ENCODE data around the gene ATPAF2. TPM values are rescaled to one million over a fixed set of nuclear protein-coding genes. Genes with fewer than 3 reads are reported as not detected.

The ATPAF2 gene
- total RNA-seq, 1 donor from 2014 or later: 22.8 TPM

- intact Hi-C loops (cut with DNase I): no loop called here
- ATAC-seq (peak; percentile 20), DNase-seq (ENCODE audit: low spot score) (no peak)
Observed at GRCh38 chr17:17993852-17994251, 45.1 kb downstream of the ATPAF2 start.

- no peak for DNase-seq (ENCODE audit: low spot score)
- ATAC-seq: no peak
- intact Hi-C loops (cut with DNase I): no loop called here
Observed at GRCh38 chr17:17993366-17993765, 45.6 kb downstream of the ATPAF2 start.

GRCh38 chr17:17990282-17990681 is 48.7 kb downstream of the ATPAF2 start:
- intact Hi-C loops (cut with DNase I): no loop called here
- DNase-seq (ENCODE audit: low spot score): no peak
- ATAC-seq: no peak

- no peak for ATAC-seq
- intact Hi-C loops (cut with DNase I): no loop called here
- DNase-seq (ENCODE audit: low spot score): no peak
Observed at GRCh38 chr17:17989618-17990017, 49.4 kb downstream of the ATPAF2 start.

- ATAC-seq: no peak
- intact Hi-C loops (cut with DNase I): no loop called here
- no peak for DNase-seq (ENCODE audit: low spot score)
Observed at GRCh38 chr17:17989081-17989480, 49.9 kb downstream of the ATPAF2 start.

- intact Hi-C loops (cut with DNase I): no loop called here
- no peak for DNase-seq (ENCODE audit: low spot score)
- ATAC-seq: no peak
Observed at GRCh38 chr17:17988427-17988945, 50.5 kb downstream of the ATPAF2 start.

GRCh38 chr17:17987901-17988300 is 51.1 kb downstream of the ATPAF2 start:
- intact Hi-C loops (cut with DNase I): no loop called here
- DNase-seq (ENCODE audit: low spot score): no peak
- ATAC-seq: no peak

- intact Hi-C loops (cut with DNase I): no loop called here
- DNase-seq (ENCODE audit: low spot score) (no peak), ATAC-seq (no peak)
Observed at GRCh38 chr17:17987187-17987896, 51.6 kb downstream of the ATPAF2 start.

- intact Hi-C loops (cut with DNase I): no loop called here
- ATAC-seq (no peak), DNase-seq (ENCODE audit: low spot score) (no peak)
Observed at GRCh38 chr17:17985555-17985954, 53.4 kb downstream of the ATPAF2 start.

GRCh38 chr17:17985153-17985552 is 53.8 kb downstream of the ATPAF2 start:
- no peak for ATAC-seq
- intact Hi-C loops (cut with DNase I): no loop called here

GRCh38 chr17:17983776-17984175 is 55.2 kb downstream of the ATPAF2 start:
- ATAC-seq (no peak), DNase-seq (ENCODE audit: low spot score) (no peak)
- intact Hi-C loops (cut with DNase I): no loop called here

More at GRCh38 chr17:17985153-17985552, 53.8 kb downstream of the ATPAF2 start:
- DNase-seq (ENCODE audit: low spot score): no peak

- intact Hi-C loops (cut with DNase I): no loop called here
- DNase-seq (ENCODE audit: low spot score) (no peak), ATAC-seq (no peak)
Observed at GRCh38 chr17:17983376-17983775, 55.6 kb downstream of the ATPAF2 start.

- ATAC-seq: no peak
- DNase-seq (ENCODE audit: low spot score): no peak
- intact Hi-C loops (cut with DNase I): no loop called here
Observed at GRCh38 chr17:17982801-17983200, 56.2 kb downstream of the ATPAF2 start.

- ATAC-seq: no peak
- intact Hi-C loops (cut with DNase I): no loop called here
- DNase-seq (ENCODE audit: low spot score): no peak
Observed at GRCh38 chr17:17981330-17981729, 57.6 kb downstream of the ATPAF2 start.

- ATAC-seq (peak; percentile 87), DNase-seq (ENCODE audit: low spot score) (no peak)
- intact Hi-C loops (cut with DNase I): no loop called here
Observed at GRCh38 chr17:17979778-17980177, 59.2 kb downstream of the ATPAF2 start.

GRCh38 chr17:17978481-17979424 is 60.2 kb downstream of the ATPAF2 start:
- ATAC-seq (no peak), DNase-seq (ENCODE audit: low spot score) (no peak)
- intact Hi-C loops (cut with DNase I): no loop called here

GRCh38 chr17:17976931-17977570 is 61.9 kb downstream of the ATPAF2 start:
- ATAC-seq (no peak), DNase-seq (ENCODE audit: low spot score) (no peak)
- intact Hi-C loops (cut with DNase I): no loop called here

GRCh38 chr17:17975436-17975835 is 63.5 kb downstream of the ATPAF2 start:
- intact Hi-C loops (cut with DNase I): no loop called here
- ATAC-seq: no peak
- no peak for DNase-seq (ENCODE audit: low spot score)

- ATAC-seq: no peak
- no peak for DNase-seq (ENCODE audit: low spot score)
- intact Hi-C loops (cut with DNase I): no loop called here
Observed at GRCh38 chr17:17972952-17973254, 66.1 kb downstream of the ATPAF2 start.

Measured in sciatic nerve (tissue), 2 donors.